GM12891 (cell line): Measurements from ENCODE around the gene FHDC1.

Experiments used
- DNase-seq: peaks from one replicate; pipeline ENCODE4 v3.0.0; 2011; ENCODE audit warnings: low spot score; ENCODE audit not compliant: insufficient read length
- FAIRE-seq: peaks from 2 replicates; lab custom pipeline; 2011; peaks lifted over from hg19 to GRCh38; lab: Jason Lieb, UNC
- PAX5 ChIP-seq: IDR thresholded peaks from 2 replicates; pipeline ENCODE4 v1.6.1; 2011; ENCODE audit warnings: low read length, moderate library complexity, mild to moderate bottlenecking; ENCODE audit not compliant: insufficient read depth, severe bottlenecking
- POLR2A ChIP-seq: IDR thresholded peaks from 2 replicates; pipeline ENCODE4 v1.6.1; 2011; ENCODE audit warnings: low read depth, low read length, control low read depth
- POLR2AphosphoS5 ChIP-seq: IDR thresholded peaks from 2 replicates; pipeline ENCODE4 v1.6.1; 2011; ENCODE audit warnings: low read depth, low read length, control low read depth
- POU2F2 ChIP-seq: IDR thresholded peaks from 2 replicates; pipeline ENCODE4 v1.6.1; 2011; ENCODE audit warnings: low read depth, mild to moderate bottlenecking, control low read depth, low read length, moderate library complexity
- SPI1 ChIP-seq: IDR thresholded peaks from 2 replicates; pipeline ENCODE4 v1.6.1; 2011; ENCODE audit warnings: low read depth, low read length, control low read depth
- TAF1 ChIP-seq: IDR thresholded peaks from 2 replicates; pipeline ENCODE4 v1.6.1; 2011; ENCODE audit warnings: low read depth, low read length, control low read depth

The FHDC1 gene

DNA sequence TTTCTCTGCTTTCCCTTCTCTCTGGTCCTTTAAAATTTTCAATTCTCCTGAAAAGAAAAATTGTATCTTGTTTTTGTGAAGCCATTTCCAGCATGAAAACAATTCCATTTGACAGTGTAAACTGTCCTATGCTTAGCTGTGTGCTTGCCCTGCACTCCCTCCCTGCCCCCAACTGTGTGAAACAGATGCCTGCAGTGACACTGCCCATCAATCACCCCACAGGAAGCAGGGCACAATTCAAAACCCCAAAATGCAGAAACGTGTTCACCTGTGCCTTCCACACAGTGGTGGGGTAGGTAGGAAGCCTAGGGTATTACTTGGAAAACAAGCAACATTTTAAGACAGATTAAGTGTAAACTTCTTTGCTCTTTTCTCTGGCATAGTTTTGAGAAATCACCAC, 6.2 kb upstream of the FHDC1 start:
- FAIRE-seq: no peak
- TF ChIP-seq PAX5 (no peak), TAF1 (no peak), SPI1 (no peak), POLR2AphosphoS5 (no peak), POU2F2 (no peak), POLR2A (no peak)
- DNase-seq: no peak

DNA sequence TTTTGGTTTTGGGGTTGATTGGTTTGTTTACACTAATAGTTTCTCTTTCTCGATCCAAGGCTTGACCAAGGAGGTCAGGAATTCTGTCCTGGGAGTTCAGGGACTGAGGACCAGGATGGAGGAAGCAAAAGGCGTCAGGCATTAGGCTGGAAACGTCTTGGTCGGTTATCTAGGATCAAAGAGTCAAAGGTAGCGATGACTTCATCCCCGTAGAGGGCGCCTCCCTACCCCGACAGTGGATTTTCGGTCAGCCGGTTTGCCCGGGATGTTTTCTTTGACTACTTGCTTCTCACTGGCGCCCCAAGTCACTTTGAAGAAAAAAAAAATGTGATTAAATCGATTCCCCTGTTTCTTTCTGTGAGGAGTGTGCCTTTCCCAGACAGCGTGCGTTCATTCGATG, 980 bp upstream of the FHDC1 start:
- TF ChIP-seq PAX5 (no peak), SPI1 (no peak), TAF1 (no peak), POU2F2 (no peak), POLR2A (no peak), POLR2AphosphoS5 (no peak)
- peak; percentile 25 for DNase-seq
- FAIRE-seq: peak; percentile 72

DNA sequence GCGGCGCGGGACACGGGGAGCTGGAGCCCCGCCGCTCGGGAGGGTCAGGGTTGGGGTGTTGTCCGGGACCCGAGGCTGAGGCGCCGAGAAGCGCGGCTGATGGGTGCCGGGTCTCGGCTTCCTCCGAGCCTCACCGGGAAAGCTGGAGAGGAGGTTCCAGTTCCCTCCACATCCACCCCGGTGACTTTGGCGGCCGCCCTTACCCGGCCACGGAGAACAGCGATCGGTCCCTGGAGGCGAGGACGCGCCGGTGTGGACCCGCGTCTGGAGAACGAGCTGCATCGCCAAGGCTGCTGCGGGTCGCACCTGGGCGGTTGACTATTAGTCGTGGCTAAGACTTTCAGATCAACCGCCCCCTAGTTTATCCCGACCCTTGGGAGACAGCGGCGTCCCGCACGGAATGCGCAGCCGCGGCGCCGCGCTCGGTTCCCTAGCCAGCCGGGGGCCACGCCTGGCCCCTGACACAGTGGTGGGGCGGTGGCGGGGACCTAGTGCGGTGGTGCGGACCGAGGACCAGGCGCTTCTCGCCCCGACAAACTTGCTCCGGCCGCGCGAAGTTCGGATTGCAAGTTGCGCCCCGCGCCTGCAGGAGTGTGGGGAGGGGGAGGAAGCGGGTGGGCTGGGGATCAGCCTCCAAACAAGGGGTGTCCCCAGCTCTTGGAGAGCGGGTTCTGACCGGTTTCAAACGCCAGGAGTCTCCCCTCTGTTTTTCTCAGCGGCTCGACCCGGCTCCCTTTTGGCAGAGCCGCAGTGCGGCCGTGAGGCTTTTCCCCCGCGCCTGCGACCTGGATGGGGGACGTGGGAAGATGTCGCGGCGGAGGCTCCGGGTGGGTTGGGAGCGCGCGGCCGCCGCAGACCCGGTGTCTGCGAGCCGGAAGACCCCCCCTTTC, 568 bp downstream of the FHDC1 start:
- FAIRE-seq (no peak), DNase-seq (peak; percentile 39)
- no peak for TF ChIP-seq TAF1
- TF ChIP-seq POLR2A: no peak
- TF ChIP-seq PAX5: no peak
- TF ChIP-seq POU2F2: no peak
- no peak for TF ChIP-seq SPI1
- no peak for TF ChIP-seq POLR2AphosphoS5

DNA sequence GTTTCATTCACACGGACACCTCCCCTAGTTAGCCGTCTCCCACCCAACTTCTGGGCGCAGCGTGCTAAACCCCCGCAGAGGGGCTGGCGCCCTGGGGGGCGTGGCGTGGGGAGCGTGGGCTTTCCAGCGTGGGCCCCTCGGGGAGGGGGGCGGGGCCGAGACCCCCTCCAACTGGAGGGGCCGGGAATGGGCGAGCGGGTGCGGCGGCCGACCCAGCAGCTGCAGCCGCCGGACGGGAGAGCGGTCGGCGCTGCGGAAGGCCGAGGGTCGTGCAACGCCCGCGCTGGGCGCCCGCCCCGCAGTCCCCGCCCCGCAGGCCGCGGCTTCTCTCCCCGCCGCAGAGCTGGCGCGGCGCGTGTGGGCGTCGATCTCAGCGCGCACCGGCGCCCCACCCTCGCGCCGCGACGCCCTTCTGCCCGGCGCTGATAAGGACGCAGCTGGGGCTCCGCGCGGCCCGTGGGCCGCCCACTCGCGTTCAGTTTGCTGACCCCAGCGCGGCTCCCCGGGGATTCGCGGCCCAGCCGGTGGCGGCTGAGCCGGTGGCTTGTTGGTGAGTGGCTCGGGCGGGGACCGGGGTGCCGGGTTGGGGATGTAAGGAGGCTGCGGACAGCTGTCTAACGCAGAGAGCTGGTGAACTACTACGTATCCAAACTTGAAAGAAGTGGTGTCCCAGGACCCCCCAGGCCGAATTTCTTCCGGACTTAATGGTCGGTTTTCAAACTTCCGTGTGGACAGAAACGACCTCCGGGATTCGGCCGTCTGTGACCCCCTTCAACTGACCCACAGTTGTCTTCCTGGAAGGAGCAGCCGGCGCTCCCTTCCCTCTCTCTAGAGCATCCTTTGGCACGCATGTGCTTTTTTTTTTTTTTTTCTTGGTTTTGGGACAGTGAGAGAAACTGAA, 1.5 kb downstream of the FHDC1 start:
- DNase-seq: peak; percentile 34
- peak; percentile 40 for FAIRE-seq
- TF ChIP-seq POLR2AphosphoS5 (no peak), PAX5 (no peak), POLR2A (no peak), TAF1 (no peak), SPI1 (no peak), POU2F2 (no peak)

DNA sequence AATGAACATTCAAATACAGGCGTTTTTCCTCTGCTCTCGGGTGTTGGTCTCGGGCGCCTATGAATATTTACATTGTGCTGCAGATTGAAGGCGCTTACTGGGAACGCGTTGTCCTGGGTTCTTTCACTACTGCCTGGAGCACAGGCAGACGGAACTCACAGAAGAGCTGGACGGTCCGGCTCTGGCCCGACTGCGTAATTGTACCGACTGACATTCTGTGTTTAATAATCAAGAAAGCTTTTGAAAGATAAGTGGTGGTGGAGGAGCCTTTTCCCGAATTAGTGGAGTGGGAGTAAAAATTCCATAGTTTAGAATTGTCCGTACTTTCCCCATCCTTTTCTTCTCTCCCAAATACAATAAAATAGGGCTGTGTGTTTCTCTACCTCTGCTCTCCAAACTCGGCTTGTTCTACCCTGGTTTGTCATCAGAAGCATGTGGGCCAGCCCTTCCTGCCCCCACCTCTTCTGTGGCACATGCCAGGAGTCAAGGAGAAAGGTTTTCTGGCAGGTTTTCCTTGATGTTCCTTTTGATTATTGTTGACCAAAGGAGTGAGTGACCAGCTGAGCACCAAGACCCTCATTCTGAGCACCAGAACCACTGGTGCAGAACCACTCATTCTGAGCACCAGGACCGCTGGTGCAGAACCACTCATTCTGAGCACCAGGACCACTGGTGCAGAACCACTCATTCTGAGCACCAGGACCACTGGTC, 2.3 kb downstream of the FHDC1 start:
- no peak for TF ChIP-seq PAX5
- TF ChIP-seq POLR2AphosphoS5: no peak
- no peak for TF ChIP-seq POU2F2
- TF ChIP-seq POLR2A: no peak
- TF ChIP-seq TAF1: no peak
- TF ChIP-seq SPI1: no peak
- DNase-seq (no peak), FAIRE-seq (no peak)

DNA sequence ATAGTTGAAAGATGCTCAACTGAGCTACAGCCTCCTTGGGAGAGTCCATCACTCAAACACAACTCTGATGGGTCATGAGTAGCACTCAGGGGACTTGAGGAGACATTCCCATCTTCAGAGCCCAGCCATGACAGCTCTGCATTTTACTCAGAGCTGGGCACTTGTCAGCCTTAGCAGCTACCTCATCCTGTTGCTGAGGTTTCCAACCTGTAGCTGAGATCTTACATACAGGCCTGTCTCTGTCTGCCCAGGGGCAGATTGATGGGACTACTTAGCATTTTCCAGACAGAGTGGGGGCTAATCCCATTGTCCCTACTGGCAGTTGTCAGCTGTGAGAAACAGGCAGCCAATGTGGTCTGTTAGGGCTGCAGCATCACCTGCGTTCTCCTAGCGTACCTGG, 3.5 kb downstream of the FHDC1 start:
- DNase-seq (no peak), FAIRE-seq (no peak)
- TF ChIP-seq POLR2A (no peak), TAF1 (no peak), POLR2AphosphoS5 (no peak), POU2F2 (no peak), SPI1 (no peak)

DNA sequence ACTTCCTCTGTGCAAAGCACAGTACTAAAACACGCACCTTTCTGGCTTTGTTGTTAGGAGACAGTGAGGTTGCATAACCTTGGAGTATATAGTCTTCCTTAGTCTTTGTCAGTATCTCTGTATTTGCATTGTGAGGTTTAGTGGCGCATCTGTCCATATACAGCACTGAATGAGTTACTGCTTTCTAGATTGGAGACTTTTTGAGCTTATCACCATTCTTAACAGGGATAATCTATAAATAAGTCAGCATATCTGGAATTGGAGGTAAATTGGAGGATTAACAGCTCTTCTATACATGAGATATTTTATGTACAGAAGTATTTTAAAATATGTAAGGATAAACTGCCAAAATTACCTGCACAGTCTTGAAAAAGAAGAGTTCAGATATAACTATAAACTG, 4.3 kb downstream of the FHDC1 start:
- TF ChIP-seq POU2F2 (no peak), POLR2A (no peak), PAX5 (no peak)
- DNase-seq (no peak), FAIRE-seq (no peak)

DNA sequence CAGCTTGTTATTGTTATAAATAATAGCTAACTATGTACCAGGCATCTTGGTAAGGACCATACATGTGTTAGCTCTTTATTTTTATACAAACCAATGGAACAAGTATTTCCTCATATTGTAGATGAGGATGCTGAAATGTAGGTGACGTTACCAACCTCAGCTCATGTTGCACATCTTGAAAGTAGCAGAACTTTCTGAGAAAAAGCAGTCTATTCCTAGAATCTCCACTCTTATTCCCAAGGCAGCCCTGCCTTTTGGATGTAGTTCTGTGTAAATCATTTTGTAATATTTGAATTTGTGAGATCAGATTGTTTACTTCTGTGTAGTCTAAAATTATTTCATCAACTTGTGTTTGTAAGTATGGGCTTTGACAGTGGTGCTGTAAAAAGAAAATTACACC, 5.3 kb downstream of the FHDC1 start:
- no peak for FAIRE-seq
- TF ChIP-seq POLR2AphosphoS5: no peak
- TF ChIP-seq TAF1: no peak
- TF ChIP-seq POU2F2: no peak
- no peak for TF ChIP-seq PAX5
- TF ChIP-seq POLR2A: no peak
- TF ChIP-seq SPI1: no peak
- no peak for DNase-seq

DNA sequence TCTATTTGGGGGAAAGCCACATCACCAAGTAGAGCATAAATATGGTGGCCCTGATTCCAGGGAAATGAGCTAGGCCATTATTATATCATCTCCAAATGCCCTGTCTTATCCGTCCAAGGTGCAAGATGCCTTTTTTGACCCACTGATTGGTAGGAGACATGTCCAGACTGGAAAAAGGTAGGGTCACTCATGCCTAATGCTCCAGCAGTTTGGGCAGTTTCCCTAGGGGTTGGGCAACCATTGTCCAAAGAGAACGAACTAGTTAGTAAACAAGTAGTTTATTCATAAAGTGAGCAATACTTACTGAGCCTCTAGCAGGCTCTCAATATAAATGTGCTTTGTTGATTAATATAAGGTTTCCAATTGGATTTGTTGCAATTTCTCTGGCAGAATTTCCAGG, 6.2 kb downstream of the FHDC1 start:
- DNase-seq (no peak), FAIRE-seq (no peak)
- TF ChIP-seq PAX5 (no peak), SPI1 (no peak), POLR2AphosphoS5 (no peak), POLR2A (no peak), TAF1 (no peak), POU2F2 (no peak)
